Naive B cell (primary cell): ENCODE data around the gene TTC33. TPM values are rescaled to one million over a fixed set of nuclear protein-coding genes. Genes with fewer than 3 reads are reported as not detected.
"Not testable (repeated sequence)": the region's sequence is repeated elsewhere in the genome, so short reads cannot be mapped to it uniquely, and the experiment has no call there.

Source experiments
- ATAC-seq, 2 donors: fragments of 150-1000 bp; cut with Tn5 transposase; 2 replicates each; pipeline ENCODE4 v1.10.0; 2021; ENCODE audit warnings: low read depth in 2 of 2, mild to moderate bottlenecking in 2 of 2, moderate library complexity in 2 of 2
- DNase-seq: peaks from one replicate; pipeline ENCODE4 v3.0.0; 2022
- H3K27ac Mint-ChIP-seq, 6 donors: one replicate each; pipeline ENCODE4 v1.8.0; 2020 to 2022; ENCODE audit warnings: mild to moderate bottlenecking in 6 of 6, mixed read lengths in 6 of 6, moderate library complexity in 5 of 6, inconsistent platforms in 2 of 6
- H3K27me3 Mint-ChIP-seq, 3 donors: one replicate each; pipeline ENCODE4 v1.8.0; 2021 to 2022; ENCODE audit warnings: mixed read lengths in 3 of 3, mild to moderate bottlenecking in 1 of 3
- H3K36me3 Mint-ChIP-seq, 2 donors: one replicate each; pipeline ENCODE4 v1.8.0; 2020 to 2022; ENCODE audit warnings: mixed read lengths in 2 of 2, inconsistent platforms in 1 of 2, mild to moderate bottlenecking in 1 of 2
- H3K4me1 Mint-ChIP-seq, 3 donors: one replicate each; pipeline ENCODE4 v1.8.0; 2020 to 2022; ENCODE audit warnings: mixed read lengths in 3 of 3, inconsistent platforms in 1 of 3, mild to moderate bottlenecking in 1 of 3, moderate library complexity in 1 of 3
- H3K4me3 Mint-ChIP-seq, 8 donors: one replicate each; pipeline ENCODE4 v1.8.0; 2020 to 2022; ENCODE audit warnings: mild to moderate bottlenecking in 8 of 8, mixed read lengths in 8 of 8, moderate library complexity in 8 of 8, inconsistent platforms in 2 of 8
- H3K9me3 Mint-ChIP-seq, 7 donors: one replicate each; pipeline ENCODE4 v1.8.0; 2020 to 2022; ENCODE audit warnings: mixed read lengths in 7 of 7, mild to moderate bottlenecking in 5 of 7, inconsistent platforms in 2 of 7, moderate library complexity in 1 of 7
- polyA plus RNA-seq, 6 donors: library from polyadenylated mRNA; unstranded; fragments of 300-500 nt; fragmentation: Illumina TruSeq; gene quantifications; one replicate each; pipeline ENCODE4 v1.2.3, GENCODE V29; 2021; ENCODE audit warnings: low read depth in 6 of 6

The TTC33 gene
- polyA plus RNA-seq, 6 donors from 2014 or later, result 14.6 to 21.6 (median 18.9) TPM

DNA sequence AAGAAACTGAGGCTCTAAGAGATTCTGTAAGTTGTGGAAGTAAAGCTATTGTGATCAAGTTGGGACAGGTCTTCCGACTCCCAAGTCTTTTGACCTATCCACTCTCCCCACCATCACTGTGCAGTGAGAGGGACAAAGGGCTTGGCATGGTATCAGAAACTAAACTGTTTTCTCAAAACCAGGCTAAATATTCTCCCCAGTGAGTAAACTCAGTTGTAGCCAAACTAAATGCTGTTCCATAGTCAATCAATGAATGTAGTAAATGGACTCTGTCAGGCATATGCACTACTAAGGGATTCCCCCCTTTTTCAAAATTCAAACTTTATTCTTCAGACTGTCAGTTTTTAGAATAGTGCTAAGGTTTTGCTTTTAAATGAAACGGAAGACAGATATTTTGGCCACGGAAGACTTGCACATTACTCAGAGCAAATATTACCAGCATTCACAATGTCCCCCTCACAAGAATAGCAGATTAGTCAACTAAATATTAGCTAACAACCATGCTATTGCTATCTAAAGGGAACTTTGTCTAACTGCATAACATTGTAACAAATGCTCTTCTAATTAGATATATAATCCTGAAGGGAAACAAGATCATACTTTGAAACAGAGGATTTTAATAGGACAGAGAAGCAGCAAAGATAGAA, 35.3 kb upstream of the TTC33 start:
- DNase-seq (no peak), ATAC-seq (no peak)
- Mint-ChIP-seq H3K27ac (peak overlapping the region in 2 of 6 donors; percentile 8 to 83), H3K4me3 (peak overlapping the region in 1 of 8 donors; percentile 3), H3K27me3 (no peaks in the 10 kb centered on the region), H3K9me3 (peaks cover 0 to 5% (median 2%) of the 10 kb centered on the region in 7 donors), H3K4me1 (peaks cover 45 to 66% (median 66%) of the 10 kb centered on the region in 3 donors), H3K36me3 (peaks cover 10 to 14% of the 10 kb centered on the region in 2 donors)

DNA sequence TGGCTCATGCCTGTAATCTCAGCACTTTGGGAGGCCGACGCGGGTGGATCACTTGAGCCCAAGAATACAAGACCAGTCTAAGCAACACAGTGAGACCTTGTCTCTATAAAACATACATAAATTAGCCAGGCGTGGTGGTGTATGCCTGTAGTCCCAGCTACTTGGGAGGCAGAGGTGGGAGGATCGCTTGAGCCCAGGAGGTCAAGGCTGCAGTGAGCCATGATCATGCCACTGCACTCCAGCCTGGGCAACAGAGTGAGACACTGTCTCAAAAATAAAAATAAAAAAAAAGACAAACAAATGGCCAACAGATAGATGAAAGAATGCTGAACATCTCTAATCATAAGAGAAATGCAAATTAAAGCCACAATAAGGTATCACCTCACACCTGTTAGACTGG, 33.2 kb upstream of the TTC33 start:
- peaks cover 10 to 18% of the 10 kb centered on the region in 2 donors for H3K36me3 Mint-ChIP-seq
- ATAC-seq, DNase-seq, H3K4me3 Mint-ChIP-seq, H3K27me3 Mint-ChIP-seq, H3K9me3 Mint-ChIP-seq: not testable (repeated sequence)
- H3K27ac Mint-ChIP-seq, result peak overlapping the region in 1 of 6 donors; percentile 73
- peaks cover 44 to 59% (median 57%) of the 10 kb centered on the region in 3 donors for H3K4me1 Mint-ChIP-seq

GRCh38 chr5:40787986-40788385, 32.2 kb upstream of the TTC33 start:
- DNase-seq, result no peak
- no peaks in the 10 kb centered on the region for H3K27me3 Mint-ChIP-seq
- no peak for ATAC-seq
- no peak overlapping the region for H3K27ac Mint-ChIP-seq
- no peak overlapping the region for H3K4me3 Mint-ChIP-seq
- H3K4me1 Mint-ChIP-seq, result peaks cover 35 to 54% (median 49%) of the 10 kb centered on the region in 3 donors
- H3K9me3 Mint-ChIP-seq, result peaks cover 0 to 7% (median 2%) of the 10 kb centered on the region in 7 donors
- peaks cover 10 to 18% of the 10 kb centered on the region in 2 donors for H3K36me3 Mint-ChIP-seq

DNA sequence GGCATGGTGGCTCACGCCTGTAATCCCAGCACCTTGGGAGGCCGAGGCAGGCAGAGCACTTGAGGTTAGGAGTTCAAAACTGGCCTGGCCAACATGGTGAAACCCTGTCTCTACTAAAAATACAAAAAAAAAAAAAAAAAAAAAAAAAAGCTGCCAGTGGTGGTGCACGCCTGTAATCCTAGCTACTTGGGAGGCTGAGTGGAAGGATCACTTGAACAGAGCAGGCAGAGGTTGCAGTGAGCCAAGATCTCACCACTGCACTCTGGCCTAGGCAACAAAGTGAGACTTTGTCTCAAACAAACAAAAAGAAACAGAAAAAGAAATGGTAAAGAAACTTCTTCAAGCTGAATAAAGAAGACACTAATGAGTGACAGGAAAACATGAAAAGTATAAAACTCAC, 30.9 kb upstream of the TTC33 start:
- Mint-ChIP-seq H3K27ac (peak overlapping the region in 1 of 6 donors; percentile 81), H3K4me1 (peaks cover 35 to 64% (median 57%) of the 10 kb centered on the region in 3 donors), H3K36me3 (peaks cover 10 to 18% of the 10 kb centered on the region in 2 donors)
- H3K27me3 Mint-ChIP-seq, DNase-seq, H3K4me3 Mint-ChIP-seq, H3K9me3 Mint-ChIP-seq, ATAC-seq: not testable (repeated sequence)

GRCh38 chr5:40784916-40785315, 29.2 kb upstream of the TTC33 start:
- ATAC-seq (no peak), DNase-seq (no peak)
- H3K36me3 Mint-ChIP-seq, result peaks cover 10 to 18% of the 10 kb centered on the region in 2 donors
- H3K4me1 Mint-ChIP-seq, result peaks cover 33 to 69% (median 50%) of the 10 kb centered on the region in 3 donors
- no peak overlapping the region for H3K4me3 Mint-ChIP-seq
- peaks cover 0 to 7% (median 2%) of the 10 kb centered on the region in 7 donors for H3K9me3 Mint-ChIP-seq
- no peak overlapping the region for H3K27ac Mint-ChIP-seq
- no peaks in the 10 kb centered on the region for H3K27me3 Mint-ChIP-seq

GRCh38 chr5:40784027-40784653, 28.4 kb upstream of the TTC33 start:
- Mint-ChIP-seq H3K27me3 (no peaks in the 10 kb centered on the region), H3K4me1 (peaks cover 28 to 64% (median 46%) of the 10 kb centered on the region in 3 donors), H3K36me3 (peaks cover 10 to 18% of the 10 kb centered on the region in 2 donors), H3K27ac (peak overlapping the region in 3 of 6 donors; percentile 3 to 61 (median 7)), H3K4me3 (no peak overlapping the region), H3K9me3 (peaks cover 0 to 7% (median 2%) of the 10 kb centered on the region in 7 donors)
- no peak for ATAC-seq
- DNase-seq, result no peak

- H3K4me1 Mint-ChIP-seq, result peaks cover 21 to 45% (median 31%) of the 10 kb centered on the region in 3 donors
- H3K4me3 Mint-ChIP-seq, result no peak overlapping the region
- peak overlapping the region in 1 of 6 donors; percentile 21 for H3K27ac Mint-ChIP-seq
- DNase-seq (no peak), ATAC-seq (no peak)
- H3K36me3 Mint-ChIP-seq, result peaks cover under 1 to 9% of the 10 kb centered on the region in 2 donors
- no peaks in the 10 kb centered on the region for H3K27me3 Mint-ChIP-seq
- H3K9me3 Mint-ChIP-seq, result peaks cover 0 to 4% (median 0%) of the 10 kb centered on the region in 7 donors
These were observed 26.2 kb upstream of the TTC33 start for GRCh38 chr5:40781843-40782409.

- Mint-ChIP-seq H3K9me3 (peaks cover 0 to 2% (median 0%) of the 10 kb centered on the region in 7 donors), H3K27ac (peak overlapping the region in 1 of 6 donors; percentile 74), H3K4me1 (peaks cover 19 to 44% (median 26%) of the 10 kb centered on the region in 3 donors), H3K27me3 (no peaks in the 10 kb centered on the region), H3K4me3 (no peak overlapping the region), H3K36me3 (peaks cover 11 to 18% of the 10 kb centered on the region in 2 donors)
- no peak for ATAC-seq
- no peak for DNase-seq
These were observed 25.1 kb upstream of the TTC33 start for GRCh38 chr5:40780858-40781257.

DNA sequence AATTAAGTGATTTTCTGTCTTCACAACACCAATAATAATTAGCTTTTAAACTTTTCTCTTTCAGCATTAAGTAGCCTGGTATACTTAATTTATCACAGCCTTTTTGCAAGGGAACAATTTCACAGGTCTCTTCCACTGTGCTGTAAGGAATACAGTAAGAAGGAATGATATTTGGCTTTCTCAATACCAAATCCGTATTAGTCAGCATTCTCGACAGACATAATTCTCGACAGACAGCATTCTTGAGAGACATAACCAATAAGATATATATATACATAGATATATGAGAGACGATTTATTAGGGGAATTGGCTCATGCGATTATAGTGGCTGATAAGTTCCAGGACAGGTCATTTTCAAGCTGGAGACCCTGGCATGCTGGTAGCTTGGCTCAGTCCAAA, 24.4 kb upstream of the TTC33 start:
- no peak for ATAC-seq

GRCh38 chr5:40779561-40779960, 23.8 kb upstream of the TTC33 start:
- Mint-ChIP-seq H3K4me3 (no peak overlapping the region), H3K9me3 (no peaks in the 10 kb centered on the region), H3K27me3 (no peaks in the 10 kb centered on the region), H3K4me1 (peaks cover 18 to 40% (median 20%) of the 10 kb centered on the region in 3 donors), H3K36me3 (peaks cover 17 to 20% of the 10 kb centered on the region in 2 donors), H3K27ac (no peak overlapping the region)
- no peak for DNase-seq
- ATAC-seq, result no peak

More for the DNA sequence above, 24.4 kb upstream of the TTC33 start:
- peaks cover 18 to 40% (median 20%) of the 10 kb centered on the region in 3 donors for H3K4me1 Mint-ChIP-seq
- no peaks in the 10 kb centered on the region for H3K27me3 Mint-ChIP-seq
- no peak overlapping the region for H3K4me3 Mint-ChIP-seq
- no peak overlapping the region for H3K27ac Mint-ChIP-seq
- H3K9me3 Mint-ChIP-seq, result no peaks in the 10 kb centered on the region
- H3K36me3 Mint-ChIP-seq, result peaks cover 17% of the 10 kb centered on the region in 2 donors
- DNase-seq, result no peak

DNA sequence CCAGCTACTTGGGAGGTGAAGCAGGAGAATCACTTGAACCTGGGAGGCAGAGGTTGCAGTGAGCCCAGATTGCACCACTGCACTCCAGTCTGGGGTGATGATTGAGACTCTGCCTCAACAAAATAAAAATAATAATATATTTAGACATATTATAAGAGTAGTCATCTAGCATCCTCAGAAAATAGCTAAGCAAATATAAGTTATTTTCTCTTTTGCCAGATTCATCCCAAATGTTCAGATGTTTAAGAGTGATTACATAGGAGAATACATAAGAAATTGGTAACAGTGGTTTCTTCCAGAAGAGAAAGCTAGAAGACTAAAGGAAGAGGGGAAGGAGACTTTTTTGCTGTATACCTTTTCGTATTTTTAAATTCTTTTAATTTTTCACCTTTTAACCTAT, 22.4 kb upstream of the TTC33 start:
- Mint-ChIP-seq H3K4me1 (peaks cover 13 to 28% (median 16%) of the 10 kb centered on the region in 3 donors), H3K36me3 (peaks cover 17 to 26% of the 10 kb centered on the region in 2 donors), H3K27ac (no peak overlapping the region), H3K9me3 (no peaks in the 10 kb centered on the region), H3K4me3 (no peak overlapping the region), H3K27me3 (no peaks in the 10 kb centered on the region)
- ATAC-seq (no peak), DNase-seq (no peak)

- DNase-seq (no peak), ATAC-seq (no peak)
- H3K27ac Mint-ChIP-seq, result no peak overlapping the region
- H3K4me1 Mint-ChIP-seq, result peaks cover 5 to 18% (median 13%) of the 10 kb centered on the region in 3 donors
- peaks cover 17 to 26% of the 10 kb centered on the region in 2 donors for H3K36me3 Mint-ChIP-seq
- no peaks in the 10 kb centered on the region for H3K9me3 Mint-ChIP-seq
- H3K4me3 Mint-ChIP-seq, result no peak overlapping the region
- no peaks in the 10 kb centered on the region for H3K27me3 Mint-ChIP-seq
These were observed 20.9 kb upstream of the TTC33 start for GRCh38 chr5:40776658-40776977.

DNA sequence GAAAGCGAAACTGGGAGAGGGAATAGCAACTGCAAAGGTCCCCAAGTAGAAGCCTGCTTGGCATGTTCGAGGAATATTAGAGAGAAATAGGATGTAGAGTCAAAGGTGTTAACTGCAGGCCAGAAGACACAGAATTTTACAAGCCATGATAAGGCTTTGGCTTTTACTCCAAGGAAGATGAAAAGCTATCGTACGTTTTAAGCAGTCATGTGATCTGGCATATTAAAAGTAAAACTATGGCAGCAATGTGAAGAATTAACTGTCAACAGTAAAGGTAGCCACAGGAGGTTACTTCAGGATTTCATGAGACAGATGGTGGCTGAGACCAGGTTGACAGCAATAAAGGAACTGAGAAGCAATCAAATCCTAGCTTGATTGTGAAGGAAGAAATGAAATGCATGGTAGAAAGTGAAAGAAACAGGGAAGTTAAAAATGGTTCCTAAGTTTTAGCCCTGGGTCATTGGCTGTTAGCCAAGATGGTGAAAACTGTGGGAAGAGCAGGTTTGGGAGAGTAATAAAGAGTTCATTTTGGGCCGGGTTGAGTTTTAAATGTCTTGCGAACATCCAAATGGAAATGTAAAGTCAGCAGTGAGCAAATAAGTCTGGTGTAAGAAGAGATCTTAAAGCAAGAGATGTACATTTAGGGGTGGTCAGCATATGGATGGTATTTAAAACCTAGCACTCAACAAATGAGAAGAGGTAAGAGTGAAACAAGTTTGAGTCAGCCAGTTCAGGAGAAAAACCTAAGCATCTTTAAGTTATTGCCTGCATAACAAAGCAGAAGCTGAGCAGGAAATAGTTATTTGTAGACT, 20.3 kb upstream of the TTC33 start:
- H3K27ac Mint-ChIP-seq, result peak overlapping the region in 1 of 6 donors; percentile 1
- no peaks in the 10 kb centered on the region for H3K27me3 Mint-ChIP-seq
- peaks cover 17 to 26% of the 10 kb centered on the region in 2 donors for H3K36me3 Mint-ChIP-seq
- DNase-seq (no peak), ATAC-seq (no peak)
- H3K9me3 Mint-ChIP-seq, result no peaks in the 10 kb centered on the region
- H3K4me3 Mint-ChIP-seq, result no peak overlapping the region
- peaks cover 3 to 15% (median 13%) of the 10 kb centered on the region in 3 donors for H3K4me1 Mint-ChIP-seq
